Adrenal gland (tissue), 12 donors: Measurements from ENCODE around the gene RIT2. TPM values are rescaled to one million over a fixed set of nuclear protein-coding genes. Genes with fewer than 3 reads are reported as not detected.

Source experiments
- DNase-seq, 7 donors: peaks; one replicate each; pipeline ENCODE4 v3.0.0-alpha.2; 2019 to 2020
- H3K27ac ChIP-seq, 5 donors: fragments of 200-600 bp; sonication (generic) in 4 of 5; 1 replicate in 3 of 5; 2 replicates in 2 of 5; pipeline versions ENCODE4 v1.5.1 to v1.8.0; 2016 to 2020; ENCODE audit warnings: mild to moderate bottlenecking in 1 of 5
- H3K27me3 ChIP-seq: fragments of 200-600 bp; 2 replicates; pipeline ENCODE4 v1.8.0; 2021
- H3K36me3 ChIP-seq, 2 donors: fragments of 200-600 bp; replicated peaks in 1 of 2; 1 replicate in 1 of 2; 2 replicates in 1 of 2; pipeline versions ENCODE4 v1.5.1 to v1.8.0; 2018 to 2022
- H3K4me1 ChIP-seq, 2 donors: fragments of 200-600 bp; replicated peaks in 1 of 2; 1 replicate in 1 of 2; 2 replicates in 1 of 2; pipeline versions ENCODE4 v1.5.1 to v1.8.0; 2018 to 2021
- H3K4me3 ChIP-seq, 4 donors: fragments of 200-600 bp; sonication (generic) in 3 of 4; one replicate each; pipeline ENCODE4 v1.5.1; 2016 to 2018
- H3K9me3 ChIP-seq, 3 donors: fragments of 200-600 bp; sonication (generic) in 1 of 3; replicated peaks in 1 of 3; 1 replicate in 2 of 3; 2 replicates in 1 of 3; pipeline versions ENCODE4 v1.5.1 to v1.8.0; 2016 to 2021
- POLR2A ChIP-seq, 2 donors: fragments of 450-650 bp; IDR thresholded peaks; one replicate each; pipeline ENCODE4 v1.6.1; 2017; ENCODE audit warnings: antibody characterized with exemption in 2 of 2, mild to moderate bottlenecking in 2 of 2, moderate library complexity in 1 of 2
- WGBS, 4 donors: extraction: QIAGEN DNeasy Blood & Tissue Kit in 2 of 4; methylation state at CpG; one replicate each; pipeline versions ENCODE4 v1.1.5 to v1.1.7; 2013 to 2017; 5-methylcytosine and 5-hydroxymethylcytosine counted together
- intact Hi-C, 2 donors: fragments of 100-400 bp; cut with DNase I; formaldehyde crosslinking; loops; one replicate each; pipeline versions ENCODE4 v1.14.1 to v1.15.0; 2022 to 2023
- polyA plus RNA-seq, 3 donors: library from polyadenylated mRNA; stranded (reverse); fragments of 200-250 nt in 2 of 3; fragments of 350-450 nt in 1 of 3; fragmentation: Illumina TruSeq in 1 of 3; extraction: RNeasy Lipid Tissue Mini Kit (QIAGEN cat#74804) in 1 of 3; gene quantifications; one replicate each; pipeline ENCODE4 v1.2.3, GENCODE V29; 2013 to 2014
- total RNA-seq, 9 donors: library from RNA; depleted of rRNA in 4 of 9; stranded (reverse); fragments of >200 nt in 4 of 9; fragments of 120-200 nt in 1 of 9; fragmentation: NEBNext Ultra II Directional in 1 of 9; extraction: Animal tissue kit (Norgen Biotek cat#: 25700) in 1 of 9; gene quantifications; one replicate each; pipeline versions ENCODE4 v1.1.0 to v1.2.4, GENCODE V29; 2013 to 2023
- TF ChIP-seq, protein P1 (sequence below), 6 experiments: fragments of 450-650 bp in 4 of 6; fragments of 200-600 bp in 2 of 6; sonication (generic) in 1 of 6; IDR thresholded peaks; 1 replicate in 5 of 6; 2 replicates in 1 of 6; pipeline versions ENCODE4 v1.5.1 to v1.8.0; 2016 to 2021; ENCODE audit warnings: antibody characterized with exemption in 6 of 6, mild to moderate bottlenecking in 2 of 6, moderate library complexity in 1 of 6
- donor health status: healthy with polysubstance abuse.
- donor health status: Bipolar disorder and iron deficiency.
- donor health status: DM: yes; HTN: yes; CAD: no.
- donor health status: DM: no; HTN: no; CAD: no.
- donor health status: DM: no; HTN: no; CAD: no.
- donor health status: DM: yes; HTN: yes; CAD: no.

Gene RIT2
- total and polyA plus RNA-seq, 12 donors: 0.20 to 0.99 (median 0.28) TPM; not detected in 7

DNA sequence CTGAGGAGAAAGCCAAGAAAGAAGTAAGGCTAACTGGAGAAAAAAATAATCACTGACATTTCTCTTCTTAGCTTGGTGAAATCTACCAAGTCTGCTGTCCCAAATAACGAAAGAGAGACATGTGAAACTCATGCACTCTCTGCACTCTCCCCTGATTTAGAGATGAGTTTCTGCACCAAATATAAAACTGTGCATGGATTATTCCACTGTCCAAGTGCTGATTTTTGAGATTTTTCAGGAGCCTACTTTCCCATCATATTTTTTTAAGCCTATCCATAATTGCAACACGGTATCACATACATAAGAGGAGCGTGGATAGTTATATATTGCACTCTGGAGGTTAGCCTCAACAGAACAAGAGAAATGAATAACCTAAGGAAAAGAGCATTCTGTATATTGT is 10.0 kb upstream of the RIT2 start:
- Histone ChIP-seq H3K27ac (no peak overlapping the region), H3K27me3 (no peaks in the 10 kb centered on the region), H3K4me3 (no peak overlapping the region), H3K4me1 (no peaks in the 10 kb centered on the region), H3K9me3 (no peaks in the 10 kb centered on the region), H3K36me3 (no peaks in the 10 kb centered on the region)
- WGBS, 4 donors: 44 to 72% (median 56%) methylated on average over 3 of the region's 3 CpGs
- intact Hi-C loops: no loop called here
- DNase-seq: no peak
- TF ChIP-seq POLR2A (IDR thresholded peaks at IDR 0.05): no peak

DNA sequence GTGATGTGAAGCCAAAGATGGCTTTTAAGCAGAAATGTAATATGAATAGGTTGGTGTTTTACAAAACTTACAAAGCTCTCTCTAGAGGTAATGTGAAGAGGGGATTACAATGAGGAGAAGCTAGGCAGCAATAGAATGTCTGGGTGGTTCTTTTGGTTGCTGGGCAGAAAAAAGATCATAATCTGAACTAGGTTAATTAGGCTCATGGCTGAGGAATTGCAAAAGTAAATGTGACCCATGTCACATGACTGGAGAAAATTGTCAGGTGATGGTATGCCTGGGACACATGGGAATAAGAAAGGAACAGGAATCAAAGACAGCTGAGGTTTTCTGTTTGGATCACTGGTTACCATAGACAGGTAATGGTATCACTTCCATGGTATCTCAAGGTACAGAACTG is 7.5 kb upstream of the RIT2 start:
- Histone ChIP-seq H3K36me3 (no peaks in the 10 kb centered on the region), H3K9me3 (no peaks in the 10 kb centered on the region), H3K4me1 (no peaks in the 10 kb centered on the region), H3K27ac (no peak overlapping the region), H3K4me3 (no peak overlapping the region), H3K27me3 (no peaks in the 10 kb centered on the region)
- no peak for DNase-seq
- no peak for TF ChIP-seq POLR2A (IDR thresholded peaks at IDR 0.05)
- intact Hi-C loops: no loop called here

DNA sequence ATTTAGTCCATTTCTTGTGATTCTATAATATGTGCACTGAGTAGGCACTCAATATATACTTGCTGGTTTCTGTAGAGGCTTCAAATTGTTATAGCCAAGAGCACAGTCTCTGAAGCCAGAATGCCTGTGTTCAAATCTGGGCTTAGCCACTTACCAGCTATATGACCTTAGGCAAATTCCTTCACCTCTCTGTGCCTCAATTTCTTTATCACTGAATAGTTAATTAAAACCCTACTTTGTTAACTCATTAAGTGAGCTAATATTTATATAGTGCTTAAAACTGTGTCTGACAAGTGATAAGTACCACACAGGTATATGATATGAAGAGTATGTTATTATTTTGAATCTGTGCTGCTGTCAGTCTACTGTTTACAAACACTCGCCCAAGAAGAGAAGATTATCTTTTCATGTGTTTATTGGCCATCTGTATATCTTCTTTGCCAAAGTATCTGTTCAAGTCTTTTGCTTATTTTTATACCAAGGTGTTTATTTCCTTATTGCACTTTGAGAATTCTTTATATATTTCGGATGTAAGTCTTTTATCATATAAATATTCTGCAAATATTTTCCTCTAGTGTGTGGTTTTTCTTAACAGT is 1.3 kb upstream of the RIT2 start:
- intact Hi-C loops: no loop called here
- Histone ChIP-seq H3K4me1 (no peaks in the 10 kb centered on the region), H3K9me3 (no peaks in the 10 kb centered on the region), H3K27me3 (no peaks in the 10 kb centered on the region), H3K36me3 (no peaks in the 10 kb centered on the region), H3K4me3 (no peak overlapping the region), H3K27ac (no peak overlapping the region)
- DNase-seq: no peak
- 40 to 66% (median 61%) methylated on average over 2 of the region's 2 CpGs for WGBS, 4 donors
- TF ChIP-seq POLR2A (IDR thresholded peaks at IDR 0.05): no peak
- TF ChIP-seq, protein P1, sequence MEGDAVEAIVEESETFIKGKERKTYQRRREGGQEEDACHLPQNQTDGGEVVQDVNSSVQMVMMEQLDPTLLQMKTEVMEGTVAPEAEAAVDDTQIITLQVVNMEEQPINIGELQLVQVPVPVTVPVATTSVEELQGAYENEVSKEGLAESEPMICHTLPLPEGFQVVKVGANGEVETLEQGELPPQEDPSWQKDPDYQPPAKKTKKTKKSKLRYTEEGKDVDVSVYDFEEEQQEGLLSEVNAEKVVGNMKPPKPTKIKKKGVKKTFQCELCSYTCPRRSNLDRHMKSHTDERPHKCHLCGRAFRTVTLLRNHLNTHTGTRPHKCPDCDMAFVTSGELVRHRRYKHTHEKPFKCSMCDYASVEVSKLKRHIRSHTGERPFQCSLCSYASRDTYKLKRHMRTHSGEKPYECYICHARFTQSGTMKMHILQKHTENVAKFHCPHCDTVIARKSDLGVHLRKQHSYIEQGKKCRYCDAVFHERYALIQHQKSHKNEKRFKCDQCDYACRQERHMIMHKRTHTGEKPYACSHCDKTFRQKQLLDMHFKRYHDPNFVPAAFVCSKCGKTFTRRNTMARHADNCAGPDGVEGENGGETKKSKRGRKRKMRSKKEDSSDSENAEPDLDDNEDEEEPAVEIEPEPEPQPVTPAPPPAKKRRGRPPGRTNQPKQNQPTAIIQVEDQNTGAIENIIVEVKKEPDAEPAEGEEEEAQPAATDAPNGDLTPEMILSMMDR (IDR thresholded peaks at IDR 0.05): no peak

DNA sequence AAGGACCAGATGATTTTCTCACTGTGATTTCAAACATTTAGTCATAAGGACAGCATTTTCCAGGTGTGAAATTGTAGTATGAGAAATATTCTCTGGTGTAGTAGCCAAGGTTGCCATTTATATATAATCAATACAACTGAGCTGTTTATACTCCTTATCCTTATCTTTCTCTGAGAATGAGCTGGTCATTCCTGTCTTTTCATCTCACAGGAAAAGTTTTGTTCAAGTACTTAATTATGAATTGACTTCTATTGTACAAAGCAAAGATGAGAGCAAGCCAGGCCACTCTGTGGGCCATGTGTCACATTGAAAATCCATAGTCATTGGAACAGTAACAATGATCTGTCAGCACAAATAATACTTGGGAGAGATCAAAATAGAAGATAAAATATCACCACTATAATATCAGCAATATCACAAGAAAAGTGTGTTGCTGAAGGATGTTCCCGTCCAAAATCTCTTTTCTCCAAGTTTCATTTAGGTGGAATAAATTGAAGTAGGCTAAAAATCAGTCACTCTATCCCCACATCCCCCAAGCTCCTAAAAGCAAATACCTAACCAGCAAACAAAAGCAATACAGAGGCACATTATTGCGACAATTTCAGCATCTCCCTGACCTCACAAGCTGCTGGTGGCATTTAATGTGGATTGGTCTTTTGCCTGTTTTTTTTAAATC is 2.1 kb downstream of the RIT2 start:
- intact Hi-C loops: no loop called here
- no peaks in the 10 kb centered on the region for H3K27me3 ChIP-seq
- TF ChIP-seq POLR2A (IDR thresholded peaks at IDR 0.05): no peak
- TF ChIP-seq, protein P1 (IDR thresholded peaks at IDR 0.05): no peak
- 71 to 79% (median 73%) methylated on average over 2 of the region's 2 CpGs for WGBS, 4 donors
- H3K4me3 ChIP-seq: no peak overlapping the region
- no peak overlapping the region for H3K27ac ChIP-seq
- no peaks in the 10 kb centered on the region for H3K9me3 ChIP-seq
- DNase-seq: no peak
- H3K4me1 ChIP-seq: no peaks in the 10 kb centered on the region
- H3K36me3 ChIP-seq: no peaks in the 10 kb centered on the region

DNA sequence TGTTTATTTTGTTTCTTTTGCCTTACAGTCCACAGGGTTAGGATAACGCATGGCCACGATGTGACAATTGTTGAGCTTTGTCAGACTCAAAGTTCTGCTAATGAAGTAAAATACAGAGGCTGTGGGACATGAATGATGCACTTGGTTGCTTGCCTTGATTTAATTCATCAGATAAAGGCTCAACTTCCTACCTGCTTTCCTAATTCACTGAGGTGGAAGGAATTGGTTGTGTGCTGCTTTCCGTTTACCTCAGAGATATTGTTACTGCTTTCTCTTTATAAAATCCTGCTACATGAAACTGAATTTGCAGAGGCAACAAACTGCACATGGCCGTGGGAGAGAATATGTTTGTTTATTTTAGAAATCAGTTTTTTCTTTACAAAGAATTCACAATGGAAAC is 6.6 kb downstream of the RIT2 start:
- no peaks in the 10 kb centered on the region for H3K9me3 ChIP-seq
- H3K4me3 ChIP-seq: no peak overlapping the region
- no peak for DNase-seq
- 30 to 43% (median 42%) methylated on average over 4 of the region's 4 CpGs for WGBS, 4 donors
- no peaks in the 10 kb centered on the region for H3K36me3 ChIP-seq
- TF ChIP-seq, protein P1 (IDR thresholded peaks at IDR 0.05): no peak
- TF ChIP-seq POLR2A (IDR thresholded peaks at IDR 0.05): no peak
- H3K27me3 ChIP-seq: no peaks in the 10 kb centered on the region
- no peaks in the 10 kb centered on the region for H3K4me1 ChIP-seq
- no peak overlapping the region for H3K27ac ChIP-seq
- intact Hi-C loops: no loop called here
